NCI-H187 (cell line): Measurements from ENCODE around the gene LLGL2.
A peak's percentile ranks its signal among the peaks of the same experiment; 100 is the strongest.
"Not testable (repeated sequence)": the region's sequence is repeated elsewhere in the genome, so short reads cannot be mapped to it uniquely, and the experiment has no call there.

Experiments
- DNase-seq, 2 experiments: peaks; one replicate each; lab custom pipeline; 2025; lab: John Stamatoyannopoulos, UW

Gene LLGL2

DNA sequence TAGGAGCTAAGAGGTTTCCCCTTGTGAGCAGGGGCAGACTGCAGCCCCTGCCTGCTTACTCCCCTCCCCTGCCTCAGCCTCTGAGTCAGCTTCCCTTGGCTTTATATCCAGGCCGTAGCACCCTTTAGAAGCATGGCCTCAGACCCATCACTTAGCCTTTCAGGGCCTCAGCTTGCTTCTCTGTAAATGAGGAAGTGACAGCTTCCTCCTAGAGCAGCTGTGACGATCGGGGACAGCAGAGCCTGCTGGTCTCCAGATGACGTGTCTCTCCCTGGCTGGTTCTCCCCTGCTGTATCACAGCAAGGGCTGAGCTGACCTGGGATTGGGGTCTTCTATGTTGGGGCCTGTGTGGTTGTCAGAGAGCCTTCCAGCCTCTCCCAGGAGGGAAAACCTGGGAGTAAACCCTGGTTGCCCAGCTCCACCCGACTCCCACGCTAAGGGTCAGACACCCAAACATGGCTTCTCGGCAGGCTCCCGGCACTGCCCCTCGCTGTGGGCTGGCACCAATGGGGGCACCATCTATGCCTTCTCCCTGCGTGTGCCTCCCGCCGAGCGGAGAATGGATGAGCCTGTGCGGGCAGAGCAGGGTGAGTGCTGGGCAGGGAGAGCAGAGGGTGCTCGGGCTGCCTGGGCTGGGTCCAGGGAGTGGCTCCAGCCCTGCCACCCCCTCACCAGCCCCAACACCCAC lies 45.8 kb downstream of the LLGL2 start:
- no peak for DNase-seq

DNA sequence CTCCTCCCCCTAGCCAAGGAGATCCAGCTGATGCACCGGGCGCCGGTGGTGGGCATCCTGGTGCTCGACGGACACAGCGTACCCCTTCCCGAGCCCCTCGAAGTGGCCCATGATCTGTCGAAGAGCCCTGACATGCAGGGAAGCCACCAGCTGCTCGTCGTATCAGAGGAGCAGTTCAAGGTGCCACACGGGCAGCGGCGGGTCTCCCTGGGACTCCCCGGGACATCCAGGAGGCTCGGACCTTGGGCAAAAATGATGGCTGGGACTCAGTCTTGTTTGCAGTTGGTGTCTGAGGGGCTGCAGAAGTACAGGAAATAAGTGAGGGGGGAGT lies 46.4 kb downstream of the LLGL2 start:
- DNase-seq: no peak

DNA sequence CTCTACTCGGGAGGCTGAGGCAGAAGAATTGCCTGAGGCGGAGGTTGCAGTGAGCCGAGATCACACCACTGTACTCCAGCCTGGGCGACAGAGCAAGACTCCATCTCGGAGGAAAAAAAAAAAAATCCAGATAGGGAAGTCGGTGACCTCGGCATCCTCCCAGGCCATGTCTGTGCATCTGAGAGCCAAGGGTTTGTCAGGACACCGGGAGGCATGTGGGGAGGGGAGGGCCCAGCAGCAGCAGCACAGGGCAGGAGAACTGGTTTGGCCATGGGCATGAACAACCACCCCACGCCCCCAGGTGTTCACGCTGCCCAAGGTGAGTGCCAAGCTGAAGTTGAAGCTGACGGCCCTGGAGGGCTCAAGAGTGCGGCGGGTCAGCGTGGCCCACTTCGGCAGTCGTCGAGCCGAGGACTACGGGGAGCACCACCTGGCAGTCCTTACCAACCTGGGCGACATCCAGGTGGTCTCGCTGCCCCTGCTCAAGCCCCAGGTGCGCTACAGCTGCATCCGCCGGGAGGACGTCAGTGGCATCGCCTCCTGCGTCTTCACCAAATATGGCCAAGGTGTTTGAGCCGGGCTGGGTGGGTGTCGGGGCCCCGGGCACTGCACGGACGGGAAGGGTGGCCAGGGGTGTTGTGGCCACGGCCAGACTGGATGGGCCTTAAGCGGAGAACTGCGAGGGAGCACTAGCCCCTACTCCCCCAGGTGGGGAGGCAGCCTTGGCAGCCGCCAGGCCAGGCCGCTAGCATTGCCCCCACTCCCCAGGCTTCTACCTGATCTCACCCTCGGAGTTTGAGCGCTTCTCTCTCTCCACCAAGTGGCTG lies 47.4 kb downstream of the LLGL2 start:
- DNase-seq: no peak

DNA sequence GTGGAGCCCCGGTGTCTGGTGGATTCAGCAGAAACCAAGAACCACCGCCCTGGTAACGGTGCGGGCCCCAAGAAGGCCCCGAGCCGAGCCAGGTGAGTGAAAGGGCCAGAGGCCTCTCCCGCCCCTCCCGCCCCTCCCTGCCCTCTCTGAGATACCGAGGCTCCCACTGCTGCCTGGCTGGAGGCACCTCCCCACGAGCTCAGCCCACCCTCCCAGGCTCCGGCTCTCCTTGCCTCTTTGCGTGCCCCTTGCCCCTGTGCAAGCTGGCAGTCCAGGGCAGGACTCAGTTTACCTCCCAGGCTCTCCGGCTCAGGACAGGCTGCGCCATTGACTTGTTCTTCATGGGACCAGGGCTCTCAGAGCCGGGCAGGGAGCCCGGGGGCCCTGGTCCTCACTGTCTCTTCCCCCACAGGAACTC lies 48.1 kb downstream of the LLGL2 start:
- no peak for DNase-seq

DNA sequence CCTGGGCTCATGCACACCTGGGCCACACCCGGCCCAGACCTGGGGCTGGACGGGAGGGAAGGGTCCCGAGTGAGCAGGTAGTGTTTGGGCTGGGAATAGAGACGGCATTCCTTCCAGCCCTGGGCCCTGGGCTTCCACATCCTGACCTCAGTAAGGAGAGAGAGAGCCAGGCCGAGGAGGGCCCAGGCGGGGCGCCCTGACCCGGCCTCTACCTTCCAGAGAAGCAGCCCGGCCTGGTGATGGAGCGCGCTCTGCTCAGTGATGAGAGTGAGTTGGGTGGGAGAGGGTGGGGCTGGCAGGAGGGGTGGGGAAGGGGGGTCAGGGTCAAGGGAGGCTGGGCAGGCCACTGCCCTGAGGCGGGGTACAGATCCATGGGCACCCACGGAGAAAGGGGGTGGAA lies 48.5 kb downstream of the LLGL2 start:
- DNase-seq: no peak

DNA sequence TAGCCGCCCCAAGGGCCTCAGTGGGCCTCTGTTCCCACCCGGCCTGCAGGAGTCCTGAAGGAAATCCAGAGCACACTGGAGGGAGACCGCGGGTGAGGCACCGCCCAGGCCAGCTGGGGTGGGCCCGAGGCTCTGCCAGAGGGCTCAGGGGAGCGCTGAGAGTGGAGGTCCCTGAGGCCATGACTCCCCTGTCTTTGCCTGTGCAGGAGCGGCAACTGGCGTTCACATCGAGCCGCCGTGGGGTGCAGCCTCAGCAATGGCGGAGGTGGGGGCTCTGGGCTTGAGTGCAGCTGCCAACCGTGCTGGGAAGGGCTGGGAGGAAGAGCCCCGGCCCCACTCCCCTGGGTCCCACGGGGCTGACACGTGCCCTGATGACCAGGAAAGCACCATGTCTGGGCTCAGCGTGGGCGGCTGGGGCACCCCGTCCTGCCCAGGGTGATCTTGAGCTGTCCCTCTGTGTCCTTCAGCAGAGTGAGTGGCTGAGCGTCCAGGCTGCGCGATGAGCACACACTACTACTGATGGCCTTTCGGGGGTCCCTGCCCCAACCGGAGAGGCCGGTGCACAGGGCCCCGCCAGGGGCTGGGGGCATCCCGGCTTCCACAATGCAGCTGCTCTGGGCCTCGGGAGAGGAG lies 49.0 kb downstream of the LLGL2 start:
- no peak for DNase-seq

DNA sequence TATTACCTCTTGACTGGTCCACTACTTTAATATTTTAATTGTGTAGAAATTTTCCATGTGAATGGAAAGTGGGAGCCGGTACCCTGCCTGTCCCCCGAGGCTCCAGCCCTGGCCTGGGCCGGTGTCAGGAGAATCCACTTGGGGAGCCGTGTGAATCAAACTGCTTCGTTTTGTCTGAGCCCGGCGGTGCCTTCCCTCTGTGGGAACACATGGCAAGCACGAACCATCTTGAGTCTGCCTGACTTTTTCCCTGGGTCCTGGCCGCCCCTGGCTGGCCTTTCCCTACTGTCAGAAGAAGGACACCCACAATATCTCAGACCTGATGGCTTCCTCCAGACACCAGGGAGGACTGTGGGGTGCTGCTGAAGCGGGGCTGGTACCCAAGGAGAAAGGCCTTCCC lies 49.7 kb downstream of the LLGL2 start:
- DNase-seq: no peak

DNA sequence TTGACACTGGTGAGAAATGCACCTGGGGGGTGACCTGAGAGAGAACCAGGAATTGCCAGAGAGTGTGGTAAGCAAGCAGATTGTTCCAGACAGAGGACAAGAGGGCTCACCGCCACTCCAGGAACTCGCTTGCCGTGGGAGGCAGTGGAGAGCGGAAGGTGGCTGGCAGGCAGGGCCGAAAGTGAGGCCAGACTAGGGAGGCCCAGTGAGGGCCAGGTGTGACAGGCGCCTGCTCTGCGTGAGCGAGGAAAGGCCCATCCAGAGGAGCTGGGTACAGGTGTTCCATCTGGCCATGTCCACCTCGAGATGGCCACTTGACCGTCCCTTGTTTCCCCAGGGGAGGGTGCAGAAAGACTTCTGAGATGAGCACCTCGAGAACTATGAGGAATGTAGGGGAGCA lies 50.2 kb downstream of the LLGL2 start:
- no peak for DNase-seq

DNA sequence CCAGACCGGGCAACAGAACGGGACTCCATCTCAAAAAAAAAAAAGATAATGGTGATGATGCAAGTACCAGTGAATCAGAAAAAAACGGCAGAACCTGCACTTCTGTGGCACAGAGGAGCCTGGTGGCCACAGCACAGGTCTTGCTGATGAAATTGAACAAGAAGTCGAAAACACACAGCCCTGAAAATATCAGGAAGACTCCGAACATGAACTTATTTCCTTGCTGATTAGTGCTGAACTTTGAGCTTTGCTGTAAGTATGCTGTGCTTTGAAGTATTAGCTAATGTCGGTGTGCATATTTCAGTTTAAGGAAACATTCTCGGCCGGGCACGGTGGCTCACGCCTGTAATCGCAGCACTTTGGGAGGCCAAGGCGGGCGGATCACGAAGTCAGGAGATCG lies 51.2 kb downstream of the LLGL2 start:
- DNase-seq: no peak

DNA sequence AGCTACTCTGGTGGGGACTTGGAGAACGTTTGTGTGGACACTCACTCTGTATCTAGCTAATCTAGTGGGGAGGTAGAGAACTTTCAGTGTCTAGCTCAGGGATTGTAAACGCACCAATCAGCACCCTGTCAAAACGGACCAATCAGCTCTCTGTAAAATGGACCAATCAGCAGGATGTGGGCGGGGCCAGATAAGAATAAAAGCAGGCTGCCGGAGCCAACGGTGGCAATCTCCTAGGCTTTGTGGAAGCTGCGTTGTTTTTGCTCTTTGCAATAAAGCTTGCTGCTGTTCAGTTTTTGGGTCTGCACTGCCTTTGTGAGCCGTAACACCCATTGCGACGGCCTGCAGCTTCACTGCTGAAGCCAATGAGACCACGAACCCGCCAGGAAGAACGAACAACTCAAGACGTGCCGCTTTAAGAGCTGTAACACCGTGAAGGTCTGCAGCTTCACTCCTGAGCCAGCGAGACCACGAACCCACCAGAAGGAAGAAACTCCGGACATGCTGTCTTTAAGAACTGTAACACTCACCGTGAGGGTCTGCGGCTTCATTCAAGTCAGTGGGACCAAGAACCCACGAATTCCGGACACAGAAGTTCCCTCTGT lies 55.7 kb downstream of the LLGL2 start:
- not testable (repeated sequence) for DNase-seq

DNA sequence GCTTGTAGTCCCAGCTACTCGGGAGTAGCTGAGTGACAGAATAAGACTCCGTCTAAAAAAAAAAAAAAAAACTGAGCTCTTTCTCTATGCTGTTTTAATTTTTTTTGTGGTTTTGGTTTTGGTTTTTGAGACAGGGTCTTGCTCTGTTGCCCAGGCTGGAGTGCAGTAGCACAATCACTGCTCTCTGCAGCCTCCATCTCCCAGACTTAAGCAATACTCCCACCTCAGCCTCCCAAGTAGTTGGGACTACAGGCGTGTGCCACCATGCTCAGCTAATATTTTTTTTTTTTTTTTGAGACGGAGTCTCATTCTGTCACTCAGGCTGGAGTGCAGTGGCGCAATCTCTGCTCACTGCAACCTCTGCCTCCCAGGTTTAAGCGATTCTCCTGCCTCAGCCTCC lies 57.7 kb downstream of the LLGL2 start:
- DNase-seq: not testable (repeated sequence)

DNA sequence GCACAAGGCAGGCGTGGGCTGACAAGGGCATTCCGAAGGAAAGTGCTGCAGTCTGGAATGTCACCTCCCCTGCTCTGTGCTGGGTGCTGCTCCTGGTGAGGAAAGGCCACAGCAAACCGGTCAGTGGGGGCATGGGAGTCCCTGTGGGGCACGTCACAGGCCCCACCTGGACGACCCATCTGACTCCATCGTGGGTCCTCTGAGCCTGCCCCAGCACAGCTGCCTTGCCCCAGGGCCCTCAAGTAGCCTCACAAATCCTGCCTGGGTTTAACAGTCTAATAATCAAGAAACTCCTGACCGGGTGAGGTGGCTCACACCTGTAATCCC lies 59.3 kb downstream of the LLGL2 start:
- no peak for DNase-seq

DNA sequence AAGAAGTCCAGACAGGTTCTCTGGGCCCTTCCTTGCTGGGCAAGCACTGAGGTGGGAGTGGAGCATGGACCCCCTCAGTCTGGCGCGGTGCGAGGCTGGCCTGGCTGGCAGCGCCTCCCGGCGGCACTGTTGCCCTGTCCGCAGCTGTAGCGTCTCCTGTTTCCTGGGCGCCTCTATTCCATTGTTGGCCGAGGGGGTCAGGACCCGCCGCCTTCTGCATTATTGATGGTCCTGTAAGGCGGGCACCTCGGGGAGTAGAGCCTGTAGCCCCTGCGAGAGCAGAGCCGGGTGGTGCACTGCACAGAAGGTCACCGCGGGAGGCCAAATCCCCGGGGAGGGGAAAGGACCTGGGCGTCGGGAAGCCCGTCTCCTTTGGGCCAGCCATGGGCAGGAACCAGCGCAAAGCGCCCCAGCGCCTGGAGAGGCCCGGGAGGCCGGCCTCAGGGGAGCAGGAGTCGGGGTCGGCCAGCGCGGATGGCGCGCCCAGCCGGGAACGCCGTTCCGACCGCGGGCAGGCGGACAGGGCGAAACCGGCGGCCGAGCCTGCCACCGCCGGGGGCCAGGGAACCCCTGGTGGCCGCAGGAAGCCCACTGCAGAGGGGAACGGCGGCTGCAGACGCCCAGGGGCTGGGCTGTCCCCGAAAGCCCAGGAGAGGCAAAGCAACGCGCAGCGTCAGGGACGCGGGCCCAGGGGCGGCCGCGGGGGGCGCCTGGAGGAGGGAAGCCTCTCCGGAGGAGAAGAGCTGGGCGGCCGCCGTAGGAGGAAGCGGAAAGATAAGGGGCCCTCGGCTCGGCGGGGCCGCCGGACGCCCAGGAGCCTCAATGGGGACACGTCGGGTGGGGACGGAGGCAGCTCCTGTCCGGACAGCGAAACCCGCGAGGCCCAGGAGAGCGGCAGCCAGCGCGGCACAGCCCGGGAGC lies 62.4 kb downstream of the LLGL2 start, which contains the start of gene MYO15B:
Gene MYO15B, plus strand, starts transcription at position 126 of the 921 bp plus-strand sequence. Its CDS starts 258 bp downstream, at position 384.
- DNase-seq: no peak

DNA sequence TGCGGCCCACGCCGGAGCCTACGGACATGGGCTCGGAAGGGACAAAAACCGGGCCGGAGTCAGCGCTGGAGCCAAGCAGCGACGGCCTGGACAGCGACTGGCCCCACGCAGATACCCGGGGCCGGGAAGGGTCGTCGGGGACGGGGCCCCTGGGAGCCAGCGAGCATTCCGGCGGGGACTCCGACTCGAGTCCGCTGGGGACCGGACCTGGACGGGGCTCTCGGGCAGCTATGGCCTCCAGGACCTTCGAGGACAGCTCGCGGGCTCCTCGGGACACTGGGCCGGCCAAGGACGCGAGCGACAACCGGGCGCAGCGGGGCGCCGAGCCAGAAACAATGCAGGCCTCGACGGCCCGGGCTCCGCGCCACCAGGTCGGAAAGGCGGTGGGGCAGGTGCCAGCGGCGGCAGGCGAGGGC lies 63.1 kb downstream of the LLGL2 start:
- DNase-seq: no peak

DNA sequence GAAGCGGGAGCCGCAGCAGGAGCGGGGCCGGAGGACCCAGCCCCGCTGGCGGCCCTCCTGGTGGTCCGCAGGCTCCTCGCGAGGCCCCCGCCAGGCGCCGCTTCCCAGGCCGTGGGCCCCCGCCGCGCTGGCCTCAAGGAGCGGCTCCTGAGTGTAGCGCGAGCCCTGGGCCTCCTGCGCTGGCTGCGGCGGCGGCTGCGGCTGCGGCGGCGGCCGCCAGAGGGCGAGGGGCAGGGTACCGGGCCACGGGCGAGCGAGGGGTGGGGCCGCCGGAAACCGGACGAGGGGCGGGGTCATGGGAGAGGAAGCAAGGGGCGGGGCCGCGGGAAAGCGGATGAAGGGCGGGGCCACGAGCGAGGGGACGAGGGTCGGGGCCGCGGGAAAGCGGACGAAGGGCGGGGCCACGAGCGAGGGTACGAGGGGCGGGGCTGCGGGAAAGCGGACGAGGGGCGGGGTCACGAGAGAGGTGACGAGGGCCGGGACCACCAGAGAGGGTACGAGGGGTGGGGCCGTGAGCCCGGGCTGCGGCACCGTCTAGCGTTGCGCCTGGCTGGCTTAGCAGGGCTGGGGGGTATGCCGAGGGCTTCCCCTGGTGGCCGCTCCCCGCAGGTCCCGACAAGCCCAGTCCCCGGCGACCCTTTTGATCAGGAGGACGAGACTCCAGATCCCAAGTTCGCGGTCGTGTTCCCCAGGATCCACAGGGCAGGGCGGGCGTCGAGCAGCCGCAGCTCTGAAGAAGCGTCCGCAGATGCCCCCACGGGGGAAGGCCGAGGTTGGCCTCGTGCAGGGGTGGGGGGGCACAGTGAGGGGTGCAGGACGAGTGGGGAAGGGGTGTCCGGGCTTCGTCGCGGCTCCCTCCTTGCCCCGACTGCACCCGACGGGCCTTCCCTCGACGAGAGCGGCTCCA lies 63.8 kb downstream of the LLGL2 start:
- DNase-seq: peak; percentile 71 to 74

DNA sequence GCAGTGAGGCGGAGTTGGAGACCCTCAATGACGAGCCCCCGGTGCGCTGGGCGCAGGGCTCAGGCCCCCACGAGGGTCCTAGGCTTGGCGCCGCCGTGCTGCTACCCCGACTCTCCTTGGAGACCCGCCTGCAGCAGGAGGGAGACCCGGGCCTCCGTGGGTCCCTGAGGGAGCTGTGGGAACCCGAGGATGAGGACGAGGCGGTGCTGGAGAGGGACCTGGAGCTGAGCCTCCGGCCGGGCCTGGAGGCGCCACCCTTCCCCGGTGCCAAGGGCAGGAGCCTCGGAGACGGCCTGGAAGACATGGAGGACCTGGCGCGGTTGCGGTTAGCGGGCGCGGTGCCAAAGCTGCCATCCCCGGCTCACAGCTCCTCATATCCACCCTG lies 64.4 kb downstream of the LLGL2 start:
- DNase-seq: no peak

DNA sequence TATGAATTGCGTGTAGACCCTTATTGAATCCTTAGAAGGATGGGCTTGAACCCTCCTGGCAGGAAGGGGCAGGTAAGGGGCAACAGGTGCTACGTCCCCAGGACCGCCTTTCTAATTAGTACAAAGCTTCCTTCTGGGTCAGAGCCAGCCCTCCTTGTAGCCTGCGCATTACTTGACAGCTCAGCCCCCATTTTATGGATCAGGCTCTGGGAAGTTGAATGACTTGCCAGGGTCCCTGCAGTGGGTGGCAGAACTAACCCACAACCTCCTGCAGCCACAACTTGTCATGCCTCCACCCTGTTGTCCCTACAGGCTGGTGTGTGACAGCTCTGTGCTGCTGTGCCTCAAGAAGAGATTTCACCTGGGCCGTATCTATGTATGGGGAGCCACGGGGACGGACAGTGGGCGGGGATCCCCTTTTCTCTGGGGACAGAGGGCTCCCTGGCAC lies 64.8 kb downstream of the LLGL2 start:
- DNase-seq: no peak

DNA sequence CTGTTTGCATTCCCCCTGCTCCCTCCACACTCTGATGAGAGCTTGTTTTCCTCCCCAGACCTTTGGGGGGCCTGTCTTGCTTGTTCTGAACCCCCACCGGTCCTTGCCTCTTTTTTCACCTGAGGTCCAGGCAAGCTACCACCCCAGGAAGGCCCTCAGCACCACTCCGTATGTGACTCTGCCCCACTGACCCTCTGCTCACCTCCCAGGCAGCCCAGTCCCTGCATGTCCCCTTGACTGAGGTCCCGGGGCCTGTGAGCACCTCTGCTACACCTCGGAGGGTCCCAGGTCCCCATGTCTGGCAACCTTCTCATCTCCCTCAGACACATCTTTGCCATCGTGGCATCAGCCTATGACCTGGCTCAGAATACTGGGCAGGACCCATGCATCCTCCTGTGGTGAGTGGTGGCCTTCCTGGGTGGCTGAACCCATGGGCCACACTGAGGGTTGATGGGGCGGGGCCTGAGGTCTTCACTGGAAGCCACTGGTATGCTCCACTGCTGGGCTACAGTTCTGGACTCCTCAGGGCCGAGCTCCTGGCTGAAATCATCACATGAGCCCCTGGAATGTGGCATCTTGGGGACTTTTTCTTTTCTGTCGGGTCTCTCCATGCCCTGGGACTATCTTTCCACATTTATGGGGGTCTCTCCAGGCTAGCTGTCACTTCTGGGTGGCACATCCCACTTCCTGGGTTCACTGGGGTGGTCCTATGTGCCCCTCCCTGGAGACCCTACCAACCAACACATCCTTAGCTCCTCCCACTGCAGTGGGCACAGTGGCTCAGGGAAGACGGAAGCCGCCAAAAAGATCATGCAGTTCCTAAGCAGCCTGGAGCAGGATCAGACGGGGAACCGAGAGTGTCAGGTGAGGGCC lies 65.6 kb downstream of the LLGL2 start:
- DNase-seq: no peak

DNA sequence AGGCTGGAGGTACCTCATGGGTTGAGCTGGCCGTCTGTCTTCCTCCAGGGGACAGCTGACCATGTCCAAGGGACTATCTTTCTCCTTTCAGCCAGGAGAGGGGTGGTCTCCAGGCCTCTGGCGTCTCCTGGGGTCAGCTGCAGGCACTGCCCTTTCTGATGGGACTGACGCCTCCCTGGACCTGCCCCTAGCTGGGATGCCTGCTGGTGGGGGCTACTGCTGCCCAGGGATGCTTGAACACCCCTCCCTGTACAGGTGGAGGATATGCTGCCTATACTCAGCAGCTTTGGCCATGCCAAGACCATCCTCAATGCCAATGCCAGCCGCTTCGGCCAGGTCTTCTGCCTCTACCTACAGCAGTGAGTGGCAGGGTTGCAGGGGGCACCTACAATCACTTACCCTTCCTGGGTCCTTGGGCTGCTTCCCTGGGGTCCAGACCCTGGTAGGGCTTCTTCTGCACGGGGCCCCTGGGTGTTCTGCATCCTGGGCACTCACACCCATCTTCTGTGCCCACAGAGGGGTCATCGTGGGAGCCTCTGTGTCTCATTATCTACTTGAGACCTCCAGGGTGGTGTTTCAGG lies 66.3 kb downstream of the LLGL2 start:
- DNase-seq: no peak
